Tibial nerve (tissue), 4 donors: Measurements from ENCODE around the gene NCOA1. TPM values are rescaled to one million over a fixed set of nuclear protein-coding genes. Genes with fewer than 3 reads are reported as not detected.

Source experiments
- DNase-seq, 2 donors: peaks; one replicate each; pipeline ENCODE4 v3.0.0-alpha.2; 2019; ENCODE audit warnings: low spot score in 2 of 2
- H3K27ac ChIP-seq, 4 donors: fragments of 200-600 bp; sonication (generic) in 3 of 4; one replicate each; pipeline ENCODE4 v1.5.1; 2017 to 2019; ENCODE audit warnings: mild to moderate bottlenecking in 1 of 4
- H3K27me3 ChIP-seq, 2 donors: fragments of 200-600 bp; sonication (generic) in 1 of 2; one replicate each; pipeline versions ENCODE4 v1.5.1 to v1.6.0; 2017 to 2019
- H3K36me3 ChIP-seq, 3 donors: fragments of 200-600 bp; sonication (generic); one replicate each; pipeline ENCODE4 v1.5.1; 2018 to 2019
- H3K4me1 ChIP-seq, 4 donors: fragments of 200-600 bp; sonication (generic) in 3 of 4; one replicate each; pipeline ENCODE4 v1.5.1; 2017 to 2019
- H3K4me3 ChIP-seq, 4 donors: fragments of 200-600 bp; sonication (generic) in 3 of 4; one replicate each; pipeline ENCODE4 v1.5.1; 2017 to 2019; ENCODE audit warnings: mild to moderate bottlenecking in 1 of 4, moderate library complexity in 1 of 4
- H3K9me3 ChIP-seq, 4 donors: fragments of 200-600 bp; sonication (generic) in 3 of 4; one replicate each; pipeline ENCODE4 v1.5.1; 2017 to 2019
- CTCF ChIP-seq, 5 experiments: fragments of 200-600 bp in 3 of 5; fragments of 450-650 bp in 2 of 5; sonication (generic) in 3 of 5; IDR thresholded peaks; one replicate each; pipeline ENCODE4 v1.5.1; 2016 to 2019; ENCODE audit warnings: antibody characterized with exemption in 5 of 5, mild to moderate bottlenecking in 3 of 5, moderate library complexity in 2 of 5
- EP300 ChIP-seq, 2 donors: sonication (generic); formaldehyde crosslinking; IDR thresholded peaks; one replicate each; pipeline ENCODE4 v1.6.1; 2017; ENCODE audit warnings: antibody characterized with exemption in 2 of 2, mild to moderate bottlenecking in 1 of 2
- POLR2A ChIP-seq, 2 donors: fragments of 450-650 bp; IDR thresholded peaks; one replicate each; pipeline ENCODE4 v1.6.1; 2017; ENCODE audit warnings: antibody characterized with exemption in 2 of 2, mild to moderate bottlenecking in 2 of 2, moderate library complexity in 2 of 2
- WGBS, 2 donors: methylation state at CpG; one replicate each; pipeline ENCODE4 v1.1.5; 2018; 5-methylcytosine and 5-hydroxymethylcytosine counted together
- total RNA-seq, 4 donors: library from RNA; depleted of rRNA; stranded (reverse); fragments of >200 nt; gene quantifications; one replicate each; pipeline ENCODE4 v1.1.0, GENCODE V29; 2016

NCOA1 gene
- total RNA-seq, 4 donors from 2014 or later, result 57.0 to 78.9 (median 59.3) TPM

GRCh38 chr2:24618680-24619079, 127.6 kb downstream of the NCOA1 start:
- Histone ChIP-seq H3K27ac (no peak overlapping the region), H3K4me1 (peaks cover 0 to 33% (median 0%) of the 10 kb centered on the region in 4 donors), H3K4me3 (no peak overlapping the region), H3K9me3 (no peaks in the 10 kb centered on the region), H3K36me3 (no peaks in the 10 kb centered on the region), H3K27me3 (no peaks in the 10 kb centered on the region)
- DNase-seq, result no peak
- TF ChIP-seq EP300 (IDR thresholded peaks at IDR 0.05), result no peak
- no peak for TF ChIP-seq CTCF (IDR thresholded peaks at IDR 0.05)
- TF ChIP-seq POLR2A (IDR thresholded peaks at IDR 0.05), result no peak
- 75 to 87% methylated on average over 1 of the region's 1 CpG for whole genome bisulfite sequencing, 2 donors

GRCh38 chr2:24620936-24621335, 129.9 kb downstream of the NCOA1 start:
- Histone ChIP-seq H3K4me1 (peaks cover 0 to 39% (median 0%) of the 10 kb centered on the region in 4 donors), H3K27ac (no peak overlapping the region), H3K4me3 (no peak overlapping the region), H3K9me3 (no peaks in the 10 kb centered on the region), H3K27me3 (no peaks in the 10 kb centered on the region), H3K36me3 (no peaks in the 10 kb centered on the region)
- WGBS, 2 donors, result 88 to 92% methylated on average over 2 of the region's 2 CpGs
- DNase-seq, result no peak
- TF ChIP-seq EP300 (IDR thresholded peaks at IDR 0.05) (no peak), POLR2A (IDR thresholded peaks at IDR 0.05) (no peak), CTCF (IDR thresholded peaks at IDR 0.05) (no peak)

- DNase-seq, result no peak
- Histone ChIP-seq H3K27ac (no peak overlapping the region), H3K36me3 (no peaks in the 10 kb centered on the region), H3K4me3 (no peak overlapping the region), H3K27me3 (no peaks in the 10 kb centered on the region), H3K4me1 (peaks cover 0 to 36% (median 0%) of the 10 kb centered on the region in 4 donors), H3K9me3 (no peaks in the 10 kb centered on the region)
- no peak for TF ChIP-seq CTCF (IDR thresholded peaks at IDR 0.05)
- no peak for TF ChIP-seq EP300 (IDR thresholded peaks at IDR 0.05)
- no peak for TF ChIP-seq POLR2A (IDR thresholded peaks at IDR 0.05)
- WGBS, 2 donors, result 90 to 100% methylated on average over 2 to 3 of the region's 3 CpGs
Measured at GRCh38 chr2:24621779-24622538, 130.9 kb downstream of the NCOA1 start.

- TF ChIP-seq EP300 (IDR thresholded peaks at IDR 0.05), result no peak
- TF ChIP-seq CTCF (IDR thresholded peaks at IDR 0.05), result no peak
- no peak for TF ChIP-seq POLR2A (IDR thresholded peaks at IDR 0.05)
- no peak overlapping the region for H3K27ac ChIP-seq
- H3K9me3 ChIP-seq, result no peaks in the 10 kb centered on the region
- WGBS, 2 donors, result 94 to 99% methylated on average over 4 of the region's 4 CpGs
- H3K36me3 ChIP-seq, result no peaks in the 10 kb centered on the region
- peaks cover 0 to 28% (median 0%) of the 10 kb centered on the region in 4 donors for H3K4me1 ChIP-seq
- no peak overlapping the region for H3K4me3 ChIP-seq
- H3K27me3 ChIP-seq, result no peaks in the 10 kb centered on the region
- no peak for DNase-seq
Measured at GRCh38 chr2:24623535-24623934, 132.5 kb downstream of the NCOA1 start.

GRCh38 chr2:24625728-24626127, 134.7 kb downstream of the NCOA1 start:
- Histone ChIP-seq H3K27ac (no peak overlapping the region), H3K9me3 (no peaks in the 10 kb centered on the region), H3K4me3 (no peak overlapping the region), H3K27me3 (no peaks in the 10 kb centered on the region), H3K36me3 (no peaks in the 10 kb centered on the region), H3K4me1 (peaks cover 0 to 12% (median 0%) of the 10 kb centered on the region in 4 donors)
- 52 to 75% methylated on average over 1 of the region's 1 CpG for WGBS, 2 donors
- TF ChIP-seq CTCF (IDR thresholded peaks at IDR 0.05) (no peak), EP300 (IDR thresholded peaks at IDR 0.05) (no peak), POLR2A (IDR thresholded peaks at IDR 0.05) (no peak)
- DNase-seq, result no peak
